ENCODE data around the gene PARP1. TPM values are rescaled to one million over a fixed set of nuclear protein-coding genes. Genes with fewer than 3 reads are reported as not detected.
A peak's percentile ranks its signal among the peaks of the same experiment; 100 is the strongest.

Gene PARP1
- total RNA-seq, 1 experiment from 2014 or later, result 127 TPM

DNA sequence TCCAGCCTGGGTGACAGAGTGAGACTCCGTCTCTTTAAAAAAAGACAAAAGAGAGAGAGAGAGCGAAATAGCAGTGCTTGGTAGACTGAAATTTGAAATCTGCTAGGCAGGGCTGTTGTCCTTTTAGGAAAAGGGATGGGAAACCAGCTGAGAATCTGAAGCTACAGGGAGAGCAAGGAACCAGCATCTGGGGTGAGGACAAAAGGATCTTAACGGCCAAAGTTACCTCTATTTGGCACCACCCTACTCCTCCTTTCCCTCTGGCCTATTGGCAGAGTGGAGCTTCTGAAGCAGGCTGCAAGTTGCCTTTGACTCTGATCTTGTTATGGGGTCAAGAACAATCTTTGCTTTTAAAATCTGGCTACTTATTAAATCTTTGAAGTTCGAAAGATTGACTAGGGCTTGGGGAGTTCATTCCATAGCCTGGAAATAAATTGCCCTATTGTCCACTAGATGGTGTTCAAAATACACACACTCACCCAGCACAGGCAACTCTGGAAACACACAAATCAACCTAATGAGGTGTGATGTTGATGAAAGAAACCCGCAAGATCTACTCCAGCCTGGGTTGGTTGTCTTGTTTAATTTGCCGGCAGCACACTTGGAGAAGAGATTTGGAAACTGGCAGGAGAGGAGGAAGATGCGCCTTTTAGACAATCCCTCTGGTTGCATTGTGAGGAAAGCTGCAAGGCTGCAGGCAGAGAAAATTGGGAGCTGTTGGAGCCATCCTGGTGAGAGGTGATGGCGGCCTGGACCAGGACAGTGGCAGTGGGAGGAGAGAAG is 16.5 kb upstream of the PARP1 start:
- ChIA-PET CTCF (no interaction called here), POLR2A (no interaction called here)
- TF ChIP-seq POLR2AphosphoS5 (IDR thresholded peaks at IDR 0.05; ENCODE audit: low read depth, low read length) (no peak), TCF7L2 (IDR thresholded peaks at IDR 0.05; ENCODE audit: low read depth, low read length) (no peak), SIN3A (IDR thresholded peaks at IDR 0.05; ENCODE audit: borderline replicate concordance, insufficient read depth, low read depth, low read length) (no peak)
- TF ChIP-seq, protein P1, sequence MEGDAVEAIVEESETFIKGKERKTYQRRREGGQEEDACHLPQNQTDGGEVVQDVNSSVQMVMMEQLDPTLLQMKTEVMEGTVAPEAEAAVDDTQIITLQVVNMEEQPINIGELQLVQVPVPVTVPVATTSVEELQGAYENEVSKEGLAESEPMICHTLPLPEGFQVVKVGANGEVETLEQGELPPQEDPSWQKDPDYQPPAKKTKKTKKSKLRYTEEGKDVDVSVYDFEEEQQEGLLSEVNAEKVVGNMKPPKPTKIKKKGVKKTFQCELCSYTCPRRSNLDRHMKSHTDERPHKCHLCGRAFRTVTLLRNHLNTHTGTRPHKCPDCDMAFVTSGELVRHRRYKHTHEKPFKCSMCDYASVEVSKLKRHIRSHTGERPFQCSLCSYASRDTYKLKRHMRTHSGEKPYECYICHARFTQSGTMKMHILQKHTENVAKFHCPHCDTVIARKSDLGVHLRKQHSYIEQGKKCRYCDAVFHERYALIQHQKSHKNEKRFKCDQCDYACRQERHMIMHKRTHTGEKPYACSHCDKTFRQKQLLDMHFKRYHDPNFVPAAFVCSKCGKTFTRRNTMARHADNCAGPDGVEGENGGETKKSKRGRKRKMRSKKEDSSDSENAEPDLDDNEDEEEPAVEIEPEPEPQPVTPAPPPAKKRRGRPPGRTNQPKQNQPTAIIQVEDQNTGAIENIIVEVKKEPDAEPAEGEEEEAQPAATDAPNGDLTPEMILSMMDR (IDR thresholded peaks at IDR 0.05), result peak; percentile 83
- TF ChIP-seq, protein P2, sequence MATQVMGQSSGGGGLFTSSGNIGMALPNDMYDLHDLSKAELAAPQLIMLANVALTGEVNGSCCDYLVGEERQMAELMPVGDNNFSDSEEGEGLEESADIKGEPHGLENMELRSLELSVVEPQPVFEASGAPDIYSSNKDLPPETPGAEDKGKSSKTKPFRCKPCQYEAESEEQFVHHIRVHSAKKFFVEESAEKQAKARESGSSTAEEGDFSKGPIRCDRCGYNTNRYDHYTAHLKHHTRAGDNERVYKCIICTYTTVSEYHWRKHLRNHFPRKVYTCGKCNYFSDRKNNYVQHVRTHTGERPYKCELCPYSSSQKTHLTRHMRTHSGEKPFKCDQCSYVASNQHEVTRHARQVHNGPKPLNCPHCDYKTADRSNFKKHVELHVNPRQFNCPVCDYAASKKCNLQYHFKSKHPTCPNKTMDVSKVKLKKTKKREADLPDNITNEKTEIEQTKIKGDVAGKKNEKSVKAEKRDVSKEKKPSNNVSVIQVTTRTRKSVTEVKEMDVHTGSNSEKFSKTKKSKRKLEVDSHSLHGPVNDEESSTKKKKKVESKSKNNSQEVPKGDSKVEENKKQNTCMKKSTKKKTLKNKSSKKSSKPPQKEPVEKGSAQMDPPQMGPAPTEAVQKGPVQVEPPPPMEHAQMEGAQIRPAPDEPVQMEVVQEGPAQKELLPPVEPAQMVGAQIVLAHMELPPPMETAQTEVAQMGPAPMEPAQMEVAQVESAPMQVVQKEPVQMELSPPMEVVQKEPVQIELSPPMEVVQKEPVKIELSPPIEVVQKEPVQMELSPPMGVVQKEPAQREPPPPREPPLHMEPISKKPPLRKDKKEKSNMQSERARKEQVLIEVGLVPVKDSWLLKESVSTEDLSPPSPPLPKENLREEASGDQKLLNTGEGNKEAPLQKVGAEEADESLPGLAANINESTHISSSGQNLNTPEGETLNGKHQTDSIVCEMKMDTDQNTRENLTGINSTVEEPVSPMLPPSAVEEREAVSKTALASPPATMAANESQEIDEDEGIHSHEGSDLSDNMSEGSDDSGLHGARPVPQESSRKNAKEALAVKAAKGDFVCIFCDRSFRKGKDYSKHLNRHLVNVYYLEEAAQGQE (IDR thresholded peaks at IDR 0.05; ENCODE audit: insufficient read depth in 1 of 2, low read depth in 2 of 2, low read length in 1 of 2), result no peak
- H3K27me3 ChIP-seq (ENCODE audit: control insufficient read depth, insufficient read depth, low read length), result no peaks in the 10 kb centered on the region
- no TSS peak for BruUV-seq (replicated peaks)
- DNase-seq (ENCODE audit: low read depth, low spot score) (no peak), ATAC-seq (peak; percentile 87)
- H3K36me3 ChIP-seq (ENCODE audit: control insufficient read depth, insufficient read depth, low read length), result no peaks in the 10 kb centered on the region
- H3K4me3 ChIP-seq (ENCODE audit: low read depth in 2 of 2, low read length in 2 of 2), result no peak overlapping the region
- in situ Hi-C loops (cut with HindIII; ENCODE audit: low pct_unique_long_range_greater_than_20kb, low sequenced_read_pairs), result no loop called here
- H3K9me3 ChIP-seq (ENCODE audit: control insufficient read depth, insufficient read depth, low read depth, low read length), result no peaks in the 10 kb centered on the region
- intact Hi-C loops (cut with micrococcal nuclease; ENCODE audit: unreplicated experiment), result no loop called here
- no peaks in the 10 kb centered on the region for H3K4me1 ChIP-seq (ENCODE audit: control insufficient read depth, insufficient read depth, low read length)
- H3K27ac ChIP-seq (ENCODE audit: low read length), result no peak overlapping the region

DNA sequence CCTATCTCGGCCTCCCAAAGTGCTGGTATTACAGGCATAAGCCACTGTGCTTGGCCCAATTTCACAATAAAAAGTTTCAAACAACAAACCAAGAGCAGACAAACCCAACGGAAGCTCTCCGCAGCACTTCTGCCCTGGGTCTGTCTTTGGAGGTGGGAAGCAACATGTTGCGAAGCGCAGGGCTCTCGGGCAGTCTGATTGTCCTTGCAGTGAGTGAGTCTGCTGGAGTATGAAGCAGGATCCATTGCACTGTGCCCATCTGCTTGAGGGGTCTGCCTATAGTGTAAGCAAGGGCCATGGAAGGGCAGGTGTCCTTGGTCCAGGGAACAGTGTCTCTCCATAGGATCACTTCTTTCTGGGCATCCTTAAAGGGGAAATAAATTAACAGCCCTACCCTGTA is 14.6 kb upstream of the PARP1 start:
- ChIA-PET CTCF (no interaction called here), POLR2A (no interaction called here)
- in situ Hi-C loops (cut with HindIII; ENCODE audit: low pct_unique_long_range_greater_than_20kb, low sequenced_read_pairs), result no loop called here
- intact Hi-C loops (cut with micrococcal nuclease; ENCODE audit: unreplicated experiment), result no loop called here
- TF ChIP-seq, protein P2 (IDR thresholded peaks at IDR 0.05; ENCODE audit: insufficient read depth in 1 of 2, low read depth in 2 of 2, low read length in 1 of 2), result no peak
- TF ChIP-seq, protein P1 (IDR thresholded peaks at IDR 0.05), result no peak
- TF ChIP-seq POLR2AphosphoS5 (IDR thresholded peaks at IDR 0.05; ENCODE audit: low read depth, low read length), result no peak
- no peak for TF ChIP-seq TCF7L2 (IDR thresholded peaks at IDR 0.05; ENCODE audit: low read depth, low read length)
- TF ChIP-seq SIN3A (IDR thresholded peaks at IDR 0.05; ENCODE audit: borderline replicate concordance, insufficient read depth, low read depth, low read length), result no peak
- no peak for DNase-seq (ENCODE audit: low read depth, low spot score)
- no peaks in the 10 kb centered on the region for H3K36me3 ChIP-seq (ENCODE audit: control insufficient read depth, insufficient read depth, low read length)
- no peak for ATAC-seq
- BruUV-seq (replicated peaks), result no TSS peak
- H3K4me3 ChIP-seq (ENCODE audit: low read depth in 2 of 2, low read length in 2 of 2), result no peak overlapping the region
- no peaks in the 10 kb centered on the region for H3K4me1 ChIP-seq (ENCODE audit: control insufficient read depth, insufficient read depth, low read length)
- no peak overlapping the region for H3K27ac ChIP-seq (ENCODE audit: low read length)
- no peaks in the 10 kb centered on the region for H3K9me3 ChIP-seq (ENCODE audit: control insufficient read depth, insufficient read depth, low read depth, low read length)
- H3K27me3 ChIP-seq (ENCODE audit: control insufficient read depth, insufficient read depth, low read length), result no peaks in the 10 kb centered on the region
